ENCODE measurements around the gene PPP1R16B. TPM values are rescaled to one million over a fixed set of nuclear protein-coding genes. Genes with fewer than 3 reads are reported as not detected.

PPP1R16B gene
- total and polyA plus RNA-seq, 10 of the 15 experiments (the other 5 are each of a cell fraction or from before 2014, with no cell fraction given) = 13.4 to 90.2 (median 66.7) TPM

DNA sequence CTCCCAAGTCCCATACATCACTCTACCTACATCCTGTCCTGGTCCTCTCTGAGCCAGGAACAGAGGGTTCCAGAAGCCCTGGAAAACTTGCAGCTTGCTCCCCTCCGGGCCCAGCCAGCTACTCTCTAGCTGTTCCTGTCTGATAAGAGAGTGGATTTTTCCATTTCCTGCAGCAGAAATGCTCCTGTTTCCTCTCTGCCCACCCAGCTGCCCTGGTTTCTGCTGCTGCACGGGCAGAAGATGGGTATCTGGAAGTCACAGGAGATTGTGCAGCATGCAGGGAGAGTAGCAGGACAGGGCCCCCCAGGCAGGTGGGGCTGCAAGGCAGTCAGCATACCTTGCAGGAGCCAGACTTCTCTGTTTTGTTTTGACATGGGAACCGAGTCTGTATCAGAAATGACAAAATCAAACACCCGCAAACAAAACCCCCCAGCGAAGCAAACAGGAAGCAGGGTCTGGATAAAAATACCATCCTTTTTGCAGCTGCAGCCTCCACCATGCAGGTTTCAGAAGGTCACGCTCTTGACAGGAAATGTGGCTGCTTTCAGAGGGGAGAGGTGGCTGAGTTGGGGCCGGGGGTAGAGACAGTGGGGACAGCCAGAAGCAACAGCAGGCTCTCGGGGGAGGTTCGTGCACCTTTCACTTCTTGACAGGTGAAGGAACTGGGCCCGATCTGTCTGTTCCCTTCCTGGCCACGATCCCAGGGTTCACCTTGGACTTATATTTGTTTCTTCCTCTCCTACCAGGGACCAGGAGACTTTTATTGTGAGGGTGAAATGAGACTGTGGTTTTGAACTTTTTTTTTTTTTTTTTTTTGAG, 69.9 kb downstream of the PPP1R16B start (continued):
- no peak for TF ChIP-seq USF1 (IDR thresholded peaks at IDR 0.05; ENCODE audit: borderline replicate concordance, extremely low read length, insufficient read depth, low read depth, low read length)
- TF ChIP-seq NR2C2 (IDR thresholded peaks at IDR 0.05; ENCODE audit: borderline replicate concordance, control insufficient read depth, insufficient read length, low read depth) = no peak
- peak; percentile 90; the same call in 1 of the 2 replicates for TF ChIP-seq CHD2 (IDR thresholded peaks at IDR 0.05; ENCODE audit: borderline replicate concordance, low read depth, low read length)
- peak; percentile 26; the same call in 1 of the 2 replicates for TF ChIP-seq SIN3A (IDR thresholded peaks at IDR 0.05; ENCODE audit: low read depth, low read length)
- peak; percentile 76 for TF ChIP-seq ZNF384 (IDR thresholded peaks at IDR 0.05; ENCODE audit: borderline replicate concordance, low read depth, low read length)
- peak; percentile 43; the same call in 1 of the 2 replicates for TF ChIP-seq SPI1 (IDR thresholded peaks at IDR 0.05; ENCODE audit: borderline replicate concordance, insufficient read depth, low read depth, low read length)
- no peak for TF ChIP-seq SMAD5 (IDR thresholded peaks at IDR 0.05; ENCODE audit: low read depth)
- no peak for TF ChIP-seq TCF7 (IDR thresholded peaks at IDR 0.05; ENCODE audit: borderline replicate concordance)
- no peak for TF ChIP-seq NFYA (IDR thresholded peaks at IDR 0.05; ENCODE audit: borderline replicate concordance, low read depth, low read length)
- peak; percentile 81; the same call in 1 of the 2 replicates for TF ChIP-seq YY1 (IDR thresholded peaks at IDR 0.05; ENCODE audit: low read depth, low read length)
- TF ChIP-seq CREM (IDR thresholded peaks at IDR 0.05; ENCODE audit: low read depth) = peak; percentile 92
- TF ChIP-seq, protein P1, sequence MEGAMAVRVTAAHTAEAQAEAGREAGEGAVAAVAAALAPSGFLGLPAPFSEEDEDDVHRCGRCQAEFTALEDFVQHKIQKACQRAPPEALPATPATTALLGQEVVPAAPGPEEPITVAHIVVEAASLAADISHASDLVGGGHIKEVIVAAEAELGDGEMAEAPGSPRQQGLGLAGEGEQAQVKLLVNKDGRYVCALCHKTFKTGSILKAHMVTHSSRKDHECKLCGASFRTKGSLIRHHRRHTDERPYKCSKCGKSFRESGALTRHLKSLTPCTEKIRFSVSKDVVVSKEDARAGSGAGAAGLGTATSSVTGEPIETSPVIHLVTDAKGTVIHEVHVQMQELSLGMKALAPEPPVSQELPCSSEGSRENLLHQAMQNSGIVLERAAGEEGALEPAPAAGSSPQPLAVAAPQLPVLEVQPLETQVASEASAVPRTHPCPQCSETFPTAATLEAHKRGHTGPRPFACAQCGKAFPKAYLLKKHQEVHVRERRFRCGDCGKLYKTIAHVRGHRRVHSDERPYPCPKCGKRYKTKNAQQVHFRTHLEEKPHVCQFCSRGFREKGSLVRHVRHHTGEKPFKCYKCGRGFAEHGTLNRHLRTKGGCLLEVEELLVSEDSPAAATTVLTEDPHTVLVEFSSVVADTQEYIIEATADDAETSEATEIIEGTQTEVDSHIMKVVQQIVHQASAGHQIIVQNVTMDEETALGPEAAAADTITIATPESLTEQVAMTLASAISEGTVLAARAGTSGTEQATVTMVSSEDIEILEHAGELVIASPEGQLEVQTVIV (IDR thresholded peaks at IDR 0.05; ENCODE audit: borderline replicate concordance, partially characterized antibody) = peak; percentile 34
- no peak for TF ChIP-seq SREBF2 (IDR thresholded peaks at IDR 0.05; ENCODE audit: low read length)
- peak; percentile 93 for TF ChIP-seq BCL11A (IDR thresholded peaks at IDR 0.05; ENCODE audit: low read depth, low read length)
- no peak for TF ChIP-seq SUZ12 (IDR thresholded peaks at IDR 0.05; ENCODE audit: unreplicated experiment)
- TF ChIP-seq PRDM15 (CRISPR knock-in tag; IDR thresholded peaks at IDR 0.05) = no peak
- TF ChIP-seq CHD4 (IDR thresholded peaks at IDR 0.05) = no peak
- no peak for TF ChIP-seq POLR2AphosphoS2 (IDR thresholded peaks at IDR 0.05; ENCODE audit: low read depth, low read length)
- peak; percentile 7; the same call in 1 of the 2 replicates for TF ChIP-seq SMC3 (IDR thresholded peaks at IDR 0.05; ENCODE audit: borderline replicate concordance, low read length)
- no peak for TF ChIP-seq HDAC2 (IDR thresholded peaks at IDR 0.05)
- TF ChIP-seq CREB1 (IDR thresholded peaks at IDR 0.05; ENCODE audit: low read depth) = peak; percentile 55; the same call in 1 of the 2 replicates
- peak; percentile 64 for TF ChIP-seq SMAD1 (IDR thresholded peaks at IDR 0.05; ENCODE audit: low read depth, partially characterized antibody)
- peak; percentile 79 for TF ChIP-seq POLR2AphosphoS5 (IDR thresholded peaks at IDR 0.05; ENCODE audit: low read length)
- peak in 1 of 2 experiments; percentile 81; a peak in 2 of 3 replicates for TF ChIP-seq EGR1 (IDR thresholded peaks at IDR 0.05; ENCODE audit: borderline replicate concordance in 1 of 2, low read depth in 2 of 2, low read length in 2 of 2)

Measured in GM12878 (cell line).